Uterine smooth muscle cell (primary cell): ENCODE results near the gene SETSIP. TPM values are rescaled to one million over a fixed set of nuclear protein-coding genes. Genes with fewer than 3 reads are reported as not detected.

Source experiments
- total RNA-seq: library from RNA; depleted of rRNA; stranded (reverse); fragments of >200 nt; gene quantifications from 2 replicates; pipeline ENCODE4 v1.2.3, GENCODE V29; 2014

Gene SETSIP, protein sequence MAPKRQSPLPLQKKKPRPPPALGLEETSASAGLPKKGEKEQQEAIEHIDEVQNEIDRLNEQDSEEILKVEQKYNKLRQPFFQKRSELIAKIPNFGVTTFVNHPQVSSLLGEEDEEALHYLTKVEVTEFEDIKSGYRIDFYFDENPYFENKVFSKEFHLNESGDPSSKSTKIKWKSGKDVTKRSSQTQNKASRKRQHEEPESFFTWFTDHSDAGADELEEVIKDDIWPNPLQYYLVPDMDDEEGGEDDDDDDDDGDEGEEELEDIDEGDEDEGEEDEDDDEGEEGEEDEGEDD
- 0.12 and 0.22 TPM in 2 replicates for total RNA-seq

GRCh38 chr1:92075311-92075710 is at the start of gene SETSIP:
SETSIP (minus strand) TSS chr1:92075411; CDS start chr1:92075411, 0 bp downstream.

GRCh38 chr1:92080128-92080985 is 5.1 kb upstream of the SETSIP start, which contains the start of gene BTBD8:
BTBD8 (plus strand) TSS chr1:92080345; CDS start chr1:92080572, 227 bp downstream.

Other genes with a start within 250 kb of the SETSIP start
- gene TGFBR3, start 189.3 kb downstream of the SETSIP start, total RNA-seq: 12.0 and 16.5 TPM in 2 replicates
- not detected in 2 replicates for gene BRDT, start 126.0 kb downstream of the SETSIP start, total RNA-seq
- gene EPHX4, start 45.4 kb downstream of the SETSIP start, total RNA-seq: 0.12 and 0.55 TPM in 2 replicates
- gene BTBD8, start 4.9 kb upstream of the SETSIP start, total RNA-seq: 4.1 and 5.5 TPM in 2 replicates
- gene C1orf146, start 142.5 kb upstream of the SETSIP start, total RNA-seq: not detected in 2 replicates
- 8.5 and 12.4 TPM in 2 replicates for gene GLMN, start 223.6 kb upstream of the SETSIP start, total RNA-seq
- gene RPAP2, start 223.6 kb upstream of the SETSIP start, total RNA-seq: 10.2 and 14.8 TPM in 2 replicates